ENCODE results near the gene SH3PXD2A. TPM values are rescaled to one million over a fixed set of nuclear protein-coding genes. Genes with fewer than 3 reads are reported as not detected.

The SH3PXD2A gene
- total RNA-seq, 1 donor from 2014 or later, result 2.3 TPM

- Mint-ChIP-seq H3K4me3 (no peak overlapping the region), H3K4me1 (peaks cover 15% of the 10 kb centered on the region), H3K27ac (no peak overlapping the region), H3K36me3 (peaks cover 2% of the 10 kb centered on the region), H3K9me3 (no peaks in the 10 kb centered on the region), H3K27me3 (ENCODE audit: insufficient read depth, low read depth) (peaks cover 5% of the 10 kb centered on the region)
- no peaks in the 10 kb centered on the region for H3K27me3 ChIP-seq
- no peak overlapping the region for H2AFZ ChIP-seq (replicated peaks)
- DNase-seq (ENCODE audit: low spot score), result no peak
- H3F3A ChIP-seq (ENCODE audit: low read depth), result no peaks in the 10 kb centered on the region
- no peak overlapping the region for H3K27ac ChIP-seq
- no peak overlapping the region for H3K4me2 ChIP-seq
- H4K20me1 ChIP-seq (ENCODE audit: low read depth), result no peaks in the 10 kb centered on the region
- TF ChIP-seq EZH2phosphoT487 (IDR thresholded peaks at IDR 0.05) (no peak), EZH2 (IDR thresholded peaks at IDR 0.05) (no peak), CTCF (IDR thresholded peaks at IDR 0.05) (no peak)
- no peaks in the 10 kb centered on the region for H3K4me1 ChIP-seq
- no peak overlapping the region for H3K9ac ChIP-seq
- no peaks in the 10 kb centered on the region for H3K9me3 ChIP-seq (ENCODE audit: low read depth)
- no peak overlapping the region for H3K4me3 ChIP-seq
- no peaks in the 10 kb centered on the region for H3K36me3 ChIP-seq
- no peaks in the 10 kb centered on the region for H3K79me2 ChIP-seq (ENCODE audit: low read depth)
Measured at GRCh38 chr10:103614306-103615158, 240.8 kb downstream of the SH3PXD2A start.

- Mint-ChIP-seq H3K36me3 (peaks cover 6% of the 10 kb centered on the region), H3K9me3 (peaks cover 2% of the 10 kb centered on the region), H3K4me3 (no peak overlapping the region), H3K27me3 (ENCODE audit: insufficient read depth, low read depth) (peaks cover 7% of the 10 kb centered on the region), H3K27ac (peak overlapping the region; percentile 1), H3K4me1 (peaks cover 18% of the 10 kb centered on the region)
- no peak for TF ChIP-seq EZH2phosphoT487 (IDR thresholded peaks at IDR 0.05)
- no peak for TF ChIP-seq CTCF (IDR thresholded peaks at IDR 0.05)
- no peak for TF ChIP-seq EZH2 (IDR thresholded peaks at IDR 0.05)
- H3K9me3 ChIP-seq (ENCODE audit: low read depth), result no peaks in the 10 kb centered on the region
- H3K4me3 ChIP-seq, result no peak overlapping the region
- H3F3A ChIP-seq (ENCODE audit: low read depth), result no peaks in the 10 kb centered on the region
- DNase-seq (ENCODE audit: low spot score), result no peak
- H4K20me1 ChIP-seq (ENCODE audit: low read depth), result no peaks in the 10 kb centered on the region
- H3K4me2 ChIP-seq, result no peak overlapping the region
- no peak overlapping the region for H3K9ac ChIP-seq
- H3K27me3 ChIP-seq, result no peaks in the 10 kb centered on the region
- no peaks in the 10 kb centered on the region for H3K79me2 ChIP-seq (ENCODE audit: low read depth)
- no peaks in the 10 kb centered on the region for H3K4me1 ChIP-seq
- H2AFZ ChIP-seq (replicated peaks), result no peak overlapping the region
- no peaks in the 10 kb centered on the region for H3K36me3 ChIP-seq
- H3K27ac ChIP-seq, result no peak overlapping the region
Measured at GRCh38 chr10:103613616-103614015, 241.8 kb downstream of the SH3PXD2A start.

GRCh38 chr10:103612462-103613365 is 242.7 kb downstream of the SH3PXD2A start:
- Mint-ChIP-seq H3K9me3 (peaks cover 4% of the 10 kb centered on the region), H3K4me3 (no peak overlapping the region), H3K27ac (no peak overlapping the region), H3K36me3 (peaks cover 8% of the 10 kb centered on the region), H3K27me3 (ENCODE audit: insufficient read depth, low read depth) (peaks cover 7% of the 10 kb centered on the region), H3K4me1 (peaks cover 18% of the 10 kb centered on the region)
- DNase-seq (ENCODE audit: low spot score), result no peak
- no peaks in the 10 kb centered on the region for H3K36me3 ChIP-seq
- H3K9me3 ChIP-seq (ENCODE audit: low read depth), result no peaks in the 10 kb centered on the region
- no peak overlapping the region for H3K4me3 ChIP-seq
- H3K27ac ChIP-seq, result no peak overlapping the region
- no peaks in the 10 kb centered on the region for H4K20me1 ChIP-seq (ENCODE audit: low read depth)
- no peaks in the 10 kb centered on the region for H3K27me3 ChIP-seq
- no peaks in the 10 kb centered on the region for H3K79me2 ChIP-seq (ENCODE audit: low read depth)
- H3K4me1 ChIP-seq, result no peaks in the 10 kb centered on the region
- no peaks in the 10 kb centered on the region for H3F3A ChIP-seq (ENCODE audit: low read depth)
- no peak overlapping the region for H3K9ac ChIP-seq
- no peak overlapping the region for H3K4me2 ChIP-seq
- H2AFZ ChIP-seq (replicated peaks), result no peak overlapping the region
- TF ChIP-seq EZH2 (IDR thresholded peaks at IDR 0.05), result no peak
- TF ChIP-seq EZH2phosphoT487 (IDR thresholded peaks at IDR 0.05), result no peak
- TF ChIP-seq CTCF (IDR thresholded peaks at IDR 0.05), result no peak

Data from neural progenitor cell (in vitro differentiated cells).